GM12892 (cell line): ENCODE data around the gene SCAP.

Experiments
- POLR2A ChIP-seq: IDR thresholded peaks from 2 replicates; pipeline ENCODE4 v1.6.1; 2011; ENCODE audit warnings: low read depth, low read length, control low read depth
- POLR2AphosphoS5 ChIP-seq: IDR thresholded peaks from 2 replicates; pipeline ENCODE4 v1.6.1; 2011; ENCODE audit warnings: low read depth, low read length, control low read depth

- TF ChIP-seq POLR2A, result no peak
- no peak for TF ChIP-seq POLR2AphosphoS5
These were observed 45.1 kb downstream of the SCAP start for GRCh38 chr3:47430606-47431005.
